ENCODE data around the gene BABAM2. TPM values are rescaled to one million over a fixed set of nuclear protein-coding genes. Genes with fewer than 3 reads are reported as not detected.

The BABAM2 gene
- total RNA-seq, 6 experiments from 2014 or later = 17.1 to 39.4 (median 25.5) TPM

GRCh38 chr2:28287256-28287915 is 396.9 kb downstream of the BABAM2 start:
- no peak for ATAC-seq
- WGBS (ENCODE audit: insufficient coverage, low coverage, low lambda C conversion rate, missing lambda C conversion rate) = 90% methylated on average over 3 of the region's 4 CpGs

GRCh38 chr2:28288620-28289019 is 398.1 kb downstream of the BABAM2 start:
- Histone ChIP-seq H3K36me3 (no peaks in the 10 kb centered on the region), H3K27me3 (no peaks in the 10 kb centered on the region), H3K27ac (no peak overlapping the region), H3K4me1 (no peaks in the 10 kb centered on the region), H3K9me3 (no peaks in the 10 kb centered on the region), H3K4me3 (no peak overlapping the region)
- no peak for ATAC-seq
- TF ChIP-seq POLR2A (IDR thresholded peaks at IDR 0.05) (no peak), CTCF (IDR thresholded peaks at IDR 0.05) (no peak)
- WGBS (ENCODE audit: insufficient coverage, low coverage, low lambda C conversion rate, missing lambda C conversion rate) = 95% methylated on average over 5 of the region's 5 CpGs
- DNase-seq = no peak
- intact Hi-C loops (cut with DNase I) = no loop called here

More at GRCh38 chr2:28287256-28287915, 396.9 kb downstream of the BABAM2 start:
- no peak for DNase-seq
- intact Hi-C loops (cut with DNase I) = no loop called here
- Histone ChIP-seq H3K4me3 (no peak overlapping the region), H3K9me3 (no peaks in the 10 kb centered on the region), H3K4me1 (no peaks in the 10 kb centered on the region), H3K27ac (no peak overlapping the region), H3K27me3 (no peaks in the 10 kb centered on the region), H3K36me3 (no peaks in the 10 kb centered on the region)
- TF ChIP-seq CTCF (IDR thresholded peaks at IDR 0.05) (no peak), POLR2A (IDR thresholded peaks at IDR 0.05) (no peak)

- TF ChIP-seq CTCF (IDR thresholded peaks at IDR 0.05) = no peak
- TF ChIP-seq POLR2A (IDR thresholded peaks at IDR 0.05) = no peak
- 88% methylated on average over 9 of the region's 9 CpGs for WGBS (ENCODE audit: insufficient coverage, low coverage, low lambda C conversion rate, missing lambda C conversion rate)
- Histone ChIP-seq H3K27me3 (no peaks in the 10 kb centered on the region), H3K4me3 (no peak overlapping the region), H3K4me1 (no peaks in the 10 kb centered on the region), H3K9me3 (no peaks in the 10 kb centered on the region), H3K27ac (no peak overlapping the region), H3K36me3 (no peaks in the 10 kb centered on the region)
- intact Hi-C loops (cut with DNase I) = no loop called here
- ATAC-seq (no peak), DNase-seq (no peak)
Observed at GRCh38 chr2:28291811-28292440, 401.4 kb downstream of the BABAM2 start.

- Histone ChIP-seq H3K36me3 (no peaks in the 10 kb centered on the region), H3K4me3 (no peak overlapping the region), H3K9me3 (no peaks in the 10 kb centered on the region), H3K4me1 (no peaks in the 10 kb centered on the region), H3K27ac (no peak overlapping the region), H3K27me3 (no peaks in the 10 kb centered on the region)
- no peak for ATAC-seq
- TF ChIP-seq CTCF (IDR thresholded peaks at IDR 0.05) (no peak), POLR2A (IDR thresholded peaks at IDR 0.05) (no peak)
- intact Hi-C loops (cut with DNase I) = no loop called here
- no peak for DNase-seq
- 70% methylated on average over 2 of the region's 2 CpGs for WGBS (ENCODE audit: insufficient coverage, low coverage, low lambda C conversion rate, missing lambda C conversion rate)
Observed at GRCh38 chr2:28292491-28292890, 402.0 kb downstream of the BABAM2 start.

All from right lobe of liver (tissue), 6 donors.